ENCODE data around the gene TMEM145.

Gene TMEM145

DNA sequence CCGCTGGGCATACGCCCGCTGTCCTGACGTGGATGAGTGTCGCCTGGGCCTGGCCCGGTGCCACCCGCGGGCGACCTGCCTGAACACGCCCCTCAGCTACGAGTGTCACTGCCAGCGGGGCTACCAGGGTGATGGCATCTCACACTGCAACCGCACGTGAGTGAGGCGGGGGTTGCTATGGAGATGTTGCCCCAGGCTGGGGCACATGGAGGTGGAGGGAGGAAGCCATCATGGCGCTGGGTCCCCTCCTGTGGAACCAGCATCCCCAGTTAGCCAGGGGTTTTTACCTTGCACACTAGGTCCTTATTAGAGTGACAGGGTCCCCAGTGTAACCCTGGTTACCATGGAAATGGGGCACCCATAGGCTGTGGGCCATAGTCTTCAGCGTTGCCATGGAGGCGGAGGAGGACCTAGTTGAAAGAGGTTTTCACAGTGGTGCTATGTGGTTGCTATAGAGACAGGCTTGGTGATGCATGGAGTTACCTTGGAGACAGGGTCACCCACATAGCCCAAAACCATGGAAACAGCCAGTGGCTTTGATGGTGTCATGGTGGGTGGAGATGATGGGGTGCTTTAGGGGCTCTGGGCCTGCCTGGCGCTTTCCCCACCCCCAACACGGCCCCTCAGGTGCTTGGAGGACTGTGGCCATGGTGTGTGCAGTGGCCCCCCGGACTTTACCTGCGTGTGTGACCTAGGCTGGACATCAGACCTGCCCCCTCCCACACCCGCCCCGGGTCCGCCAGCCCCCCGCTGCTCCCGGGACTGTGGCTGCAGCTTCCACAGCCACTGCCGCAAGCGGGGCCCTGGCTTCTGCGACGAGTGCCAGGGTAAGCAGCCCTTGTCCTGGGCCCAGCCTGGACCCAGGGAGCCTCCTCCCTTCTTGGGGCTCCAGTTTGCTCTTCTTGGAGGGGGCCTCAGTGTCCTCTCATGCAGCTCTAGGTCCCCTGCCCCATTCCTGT is 39.5 kb downstream of the TMEM145 start:
- Histone ChIP-seq H3K36me3 (ENCODE audit: control insufficient read depth, low read length) (peaks cover 5% of the 10 kb centered on the region; the same call in 1 of the 2 replicates), H3K27ac (ENCODE audit: low read depth, low read length) (no peak overlapping the region)

DNA sequence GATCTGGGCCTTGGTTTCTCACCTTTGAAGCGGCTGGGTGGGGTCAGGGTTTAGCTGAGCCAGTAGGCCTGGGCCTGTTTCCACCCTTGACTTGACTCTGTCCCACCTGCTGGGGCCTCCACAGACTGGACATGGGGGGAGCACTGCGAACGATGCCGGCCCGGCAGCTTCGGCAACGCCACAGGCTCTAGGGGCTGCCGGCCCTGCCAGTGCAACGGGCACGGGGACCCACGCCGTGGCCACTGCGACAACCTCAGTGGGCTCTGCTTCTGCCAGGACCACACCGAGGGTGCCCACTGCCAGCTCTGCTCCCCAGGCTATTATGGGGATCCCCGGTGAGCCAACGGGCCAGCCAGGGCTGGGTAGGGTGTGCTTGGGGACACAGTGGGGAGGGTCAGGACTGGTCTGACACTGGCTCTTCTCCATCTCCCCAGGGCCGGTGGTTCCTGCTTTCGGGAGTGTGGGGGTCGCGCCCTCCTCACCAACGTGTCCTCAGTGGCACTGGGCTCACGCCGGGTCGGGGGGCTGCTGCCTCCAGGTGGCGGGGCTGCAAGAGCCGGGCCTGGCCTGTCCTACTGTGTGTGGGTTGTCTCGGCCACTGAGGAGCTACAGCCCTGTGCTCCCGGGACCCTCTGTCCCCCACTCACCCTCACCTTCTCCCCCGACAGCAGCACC is 40.4 kb downstream of the TMEM145 start:
- H4K20me1 ChIP-seq (ENCODE audit: control insufficient read depth, insufficient read depth, low read depth, low read length) = no peaks in the 10 kb centered on the region
- no peaks in the 10 kb centered on the region for H3K9me3 ChIP-seq (ENCODE audit: control insufficient read depth, insufficient read depth, low read length)
- no peak overlapping the region for H3K27ac ChIP-seq (ENCODE audit: low read depth, low read length)
- no peak for TF ChIP-seq EZH2phosphoT487 (IDR thresholded peaks at IDR 0.05; ENCODE audit: borderline replicate concordance, low read length)
- no peak for TF ChIP-seq CTCF (IDR thresholded peaks at IDR 0.05; ENCODE audit: low read depth, low read length, poor library complexity, severe bottlenecking)
- H3K36me3 ChIP-seq (ENCODE audit: control insufficient read depth, low read length) = peaks cover 5% of the 10 kb centered on the region; the same call in 1 of the 2 replicates
- H3K79me2 ChIP-seq (ENCODE audit: control insufficient read depth, low read length) = no peaks in the 10 kb centered on the region
- H3K4me1 ChIP-seq (ENCODE audit: control insufficient read depth, low read length) = no peaks in the 10 kb centered on the region
- no peaks in the 10 kb centered on the region for H3F3A ChIP-seq (ENCODE audit: control insufficient read depth, insufficient read depth)
- H3K27me3 ChIP-seq (ENCODE audit: control insufficient read depth, low read length) = no peaks in the 10 kb centered on the region
- no peak overlapping the region for H3K4me3 ChIP-seq (ENCODE audit: low read length)
- no peak overlapping the region for H3K4me2 ChIP-seq (ENCODE audit: low read length)
- H3K9me2 ChIP-seq (replicated peaks; ENCODE audit: control insufficient read depth, low read length) = no peaks in the 10 kb centered on the region

More for the DNA sequence above, 39.5 kb downstream of the TMEM145 start:
- no peak overlapping the region for H3K4me2 ChIP-seq (ENCODE audit: low read length)
- no peaks in the 10 kb centered on the region for H3K9me3 ChIP-seq (ENCODE audit: control insufficient read depth, insufficient read depth, low read length)
- no peaks in the 10 kb centered on the region for H3K79me2 ChIP-seq (ENCODE audit: control insufficient read depth, low read length)
- H4K20me1 ChIP-seq (ENCODE audit: control insufficient read depth, insufficient read depth, low read depth, low read length) = no peaks in the 10 kb centered on the region
- no peaks in the 10 kb centered on the region for H3K4me1 ChIP-seq (ENCODE audit: control insufficient read depth, low read length)
- no peak for TF ChIP-seq CTCF (IDR thresholded peaks at IDR 0.05; ENCODE audit: low read depth, low read length, poor library complexity, severe bottlenecking)
- no peaks in the 10 kb centered on the region for H3K9me2 ChIP-seq (replicated peaks; ENCODE audit: control insufficient read depth, low read length)
- no peaks in the 10 kb centered on the region for H3K27me3 ChIP-seq (ENCODE audit: control insufficient read depth, low read length)
- H3K4me3 ChIP-seq (ENCODE audit: low read length) = no peak overlapping the region
- H3F3A ChIP-seq (ENCODE audit: control insufficient read depth, insufficient read depth) = no peaks in the 10 kb centered on the region

DNA sequence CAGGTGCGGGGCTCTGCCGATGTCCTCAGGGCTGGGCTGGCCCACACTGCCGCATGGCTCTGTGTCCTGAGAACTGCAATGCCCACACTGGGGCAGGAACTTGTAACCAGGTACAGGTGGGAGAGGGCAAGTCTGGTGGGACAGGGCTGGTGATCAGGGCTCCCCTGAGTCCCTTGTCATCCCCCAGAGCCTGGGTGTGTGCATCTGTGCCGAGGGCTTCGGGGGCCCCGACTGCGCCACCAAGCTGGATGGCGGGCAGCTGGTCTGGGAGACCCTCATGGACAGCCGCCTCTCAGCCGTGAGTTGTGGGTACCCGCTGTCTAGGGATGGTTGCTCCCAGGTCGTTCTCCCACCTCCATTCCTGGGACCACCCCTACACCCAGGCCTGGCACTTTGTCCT is 42.8 kb downstream of the TMEM145 start:
- Histone ChIP-seq H4K20me1 (ENCODE audit: control insufficient read depth, insufficient read depth, low read depth, low read length) (no peaks in the 10 kb centered on the region), H3K4me3 (ENCODE audit: low read length) (no peak overlapping the region), H3K27ac (ENCODE audit: low read depth, low read length) (no peak overlapping the region), H3K9me3 (ENCODE audit: control insufficient read depth, insufficient read depth, low read length) (no peaks in the 10 kb centered on the region), H3F3A (ENCODE audit: control insufficient read depth, insufficient read depth) (peaks cover 6% of the 10 kb centered on the region; the same call in 1 of the 2 replicates), H3K9me2 (replicated peaks; ENCODE audit: control insufficient read depth, low read length) (no peaks in the 10 kb centered on the region), H3K79me2 (ENCODE audit: control insufficient read depth, low read length) (no peaks in the 10 kb centered on the region), H3K4me2 (ENCODE audit: low read length) (no peak overlapping the region), H3K4me1 (ENCODE audit: control insufficient read depth, low read length) (no peaks in the 10 kb centered on the region), H3K27me3 (ENCODE audit: control insufficient read depth, low read length) (no peaks in the 10 kb centered on the region), H3K36me3 (ENCODE audit: control insufficient read depth, low read length) (peaks cover 5% of the 10 kb centered on the region; the same call in 1 of the 2 replicates)
- TF ChIP-seq CTCF (IDR thresholded peaks at IDR 0.05; ENCODE audit: low read depth, low read length, poor library complexity, severe bottlenecking) = no peak
- TF ChIP-seq EZH2phosphoT487 (IDR thresholded peaks at IDR 0.05; ENCODE audit: borderline replicate concordance, low read length) = no peak
